ENCODE measurements around the gene ZC3H13.

- TF ChIP-seq POLR2AphosphoS5 (IDR thresholded peaks at IDR 0.05; ENCODE audit: low read depth, low read length) (no peak), POLR2A (IDR thresholded peaks at IDR 0.05; ENCODE audit: low read depth, low read length) (no peak), TAF1 (IDR thresholded peaks at IDR 0.05; ENCODE audit: borderline replicate concordance, low read depth, low read length) (no peak)
These were observed 49.7 kb upstream of the ZC3H13 start for GRCh38 chr13:46102255-46102605.

Measured in GM12892 (cell line).